Hepatocyte (in vitro differentiated cells): ENCODE measurements around the gene NDUFA8. TPM values are rescaled to one million over a fixed set of nuclear protein-coding genes. Genes with fewer than 3 reads are reported as not detected.
A peak's percentile ranks its signal among the peaks of the same experiment; 100 is the strongest.

Experiments
- DNase-seq: peaks from one replicate; pipeline ENCODE4 v3.0.0-alpha.2; 2016; ENCODE audit warnings: low spot score
- H2AFZ ChIP-seq: fragments of 200-600 bp; sonication (generic); 2 replicates; pipeline ENCODE4 v1.6.0; 2016; ENCODE audit warnings: antibody characterized with exemption, mild to moderate bottlenecking
- H3K27ac ChIP-seq: fragments of 200-600 bp; sonication (generic); 2 replicates; pipeline ENCODE4 v1.5.1; 2016; ENCODE audit warnings: mild to moderate bottlenecking
- H3K27me3 ChIP-seq: fragments of 200-600 bp; sonication (generic); 2 replicates; pipeline ENCODE4 v1.6.1; 2016
- H3K36me3 ChIP-seq: fragments of 200-600 bp; sonication (generic); replicated peaks from 2 replicates; pipeline ENCODE4 v1.5.1; 2016; ENCODE audit warnings: low read depth; ENCODE audit not compliant: insufficient read depth
- H3K4me1 ChIP-seq: fragments of 200-600 bp; sonication (generic); 2 replicates; pipeline ENCODE4 v1.5.1; 2016; ENCODE audit warnings: mild to moderate bottlenecking, moderate library complexity; ENCODE audit not compliant: insufficient read depth
- H3K4me2 ChIP-seq: fragments of 200-600 bp; sonication (generic); 2 replicates; pipeline ENCODE4 v1.6.0; 2016
- H3K4me3 ChIP-seq: fragments of 200-600 bp; sonication (generic); 2 replicates; pipeline ENCODE4 v1.5.1; 2016; ENCODE audit warnings: mild to moderate bottlenecking
- H3K79me2 ChIP-seq: fragments of 200-600 bp; sonication (generic); 2 replicates; pipeline ENCODE4 v1.6.0; 2017; ENCODE audit warnings: mild to moderate bottlenecking
- H3K9me2 ChIP-seq: fragments of 200-600 bp; sonication (generic); replicated peaks from 2 replicates; pipeline ENCODE4 v1.6.0; 2017; ENCODE audit warnings: mild to moderate bottlenecking; ENCODE audit not compliant: insufficient read depth
- H3K9me3 ChIP-seq: fragments of 200-600 bp; sonication (generic); 2 replicates; pipeline ENCODE4 v1.5.1; 2016; ENCODE audit warnings: low read depth, mild to moderate bottlenecking
- H4K20me1 ChIP-seq: fragments of 200-600 bp; sonication (generic); 2 replicates; pipeline ENCODE4 v1.6.0; 2016; ENCODE audit warnings: mild to moderate bottlenecking; ENCODE audit not compliant: insufficient read depth, poor library complexity, severe bottlenecking
- EZH2 ChIP-seq: fragments of 200-600 bp; sonication (generic); IDR thresholded peaks from 2 replicates; pipeline ENCODE4 v1.6.1; 2016; ENCODE audit warnings: antibody characterized with exemption, mild to moderate bottlenecking, borderline replicate concordance
- EZH2phosphoT487 ChIP-seq: fragments of 200-600 bp; sonication (generic); IDR thresholded peaks from one replicate; pipeline ENCODE4 v1.6.1; 2018; ENCODE audit warnings: antibody characterized with exemption, mild to moderate bottlenecking, low read depth, moderate library complexity; ENCODE audit not compliant: unreplicated experiment, severe bottlenecking
- WGBS: methylation state at CpG from one replicate; pipeline ENCODE4 v1.1.6; 2016; ENCODE audit warnings: low lambda C conversion rate; ENCODE audit errors: missing lambda C conversion rate; 5-methylcytosine and 5-hydroxymethylcytosine counted together
- polyA plus RNA-seq: library from polyadenylated mRNA; unstranded; fragments of >200 nt; fragmentation: Nextera tagmentation; extraction: Ambion mirVana; gene quantifications from 2 replicates; pipeline ENCODE4 v1.2.1, GENCODE V29; 2016
- total RNA-seq: library from RNA; depleted of rRNA; stranded (reverse); fragments of >200 nt; gene quantifications from 2 replicates; pipeline ENCODE4 v1.2.3, GENCODE V29; 2014
- TF ChIP-seq, protein P1 (sequence below): fragments of 200-600 bp; sonication (generic); IDR thresholded peaks from 2 replicates; pipeline ENCODE4 v1.5.1; 2016; ENCODE audit warnings: antibody characterized with exemption, mild to moderate bottlenecking; ENCODE audit not compliant: poor library complexity

The NDUFA8 gene
- total and polyA plus RNA-seq, 2 experiments from 2014 or later, result 46.4 to 113 TPM

DNA sequence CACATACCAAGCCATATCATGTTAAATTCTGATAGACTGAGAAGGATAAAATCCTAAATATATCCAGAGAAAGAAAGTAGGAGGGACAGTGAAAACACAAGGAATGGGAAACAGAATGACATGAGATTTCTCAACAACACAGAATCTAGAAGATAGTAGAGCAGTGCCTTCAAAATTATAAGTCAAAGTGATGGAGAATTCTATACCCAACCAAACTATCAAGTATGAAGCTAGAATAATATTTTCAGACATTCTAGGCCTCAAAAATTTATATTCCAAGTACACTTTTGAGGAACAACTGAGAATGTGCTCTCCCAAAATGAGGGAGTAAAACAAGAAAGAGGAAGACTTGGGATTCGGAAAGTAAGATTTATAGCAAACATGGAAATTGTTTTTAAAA, 55.6 kb downstream of the NDUFA8 start:
- no peak for DNase-seq
- no peaks in the 10 kb centered on the region for H4K20me1 ChIP-seq
- peaks cover 7% of the 10 kb centered on the region for H3K27me3 ChIP-seq
- 94% methylated on average over 1 of the region's 1 CpG for WGBS
- H3K27ac ChIP-seq, result no peak overlapping the region
- no peak overlapping the region for H3K4me2 ChIP-seq
- H3K79me2 ChIP-seq, result no peaks in the 10 kb centered on the region
- no peaks in the 10 kb centered on the region for H3K9me2 ChIP-seq
- no peaks in the 10 kb centered on the region for H3K9me3 ChIP-seq
- no peaks in the 10 kb centered on the region for H3K36me3 ChIP-seq
- H3K4me1 ChIP-seq, result no peaks in the 10 kb centered on the region
- TF ChIP-seq EZH2 (no peak), EZH2phosphoT487 (no peak)
- TF ChIP-seq, protein P1, sequence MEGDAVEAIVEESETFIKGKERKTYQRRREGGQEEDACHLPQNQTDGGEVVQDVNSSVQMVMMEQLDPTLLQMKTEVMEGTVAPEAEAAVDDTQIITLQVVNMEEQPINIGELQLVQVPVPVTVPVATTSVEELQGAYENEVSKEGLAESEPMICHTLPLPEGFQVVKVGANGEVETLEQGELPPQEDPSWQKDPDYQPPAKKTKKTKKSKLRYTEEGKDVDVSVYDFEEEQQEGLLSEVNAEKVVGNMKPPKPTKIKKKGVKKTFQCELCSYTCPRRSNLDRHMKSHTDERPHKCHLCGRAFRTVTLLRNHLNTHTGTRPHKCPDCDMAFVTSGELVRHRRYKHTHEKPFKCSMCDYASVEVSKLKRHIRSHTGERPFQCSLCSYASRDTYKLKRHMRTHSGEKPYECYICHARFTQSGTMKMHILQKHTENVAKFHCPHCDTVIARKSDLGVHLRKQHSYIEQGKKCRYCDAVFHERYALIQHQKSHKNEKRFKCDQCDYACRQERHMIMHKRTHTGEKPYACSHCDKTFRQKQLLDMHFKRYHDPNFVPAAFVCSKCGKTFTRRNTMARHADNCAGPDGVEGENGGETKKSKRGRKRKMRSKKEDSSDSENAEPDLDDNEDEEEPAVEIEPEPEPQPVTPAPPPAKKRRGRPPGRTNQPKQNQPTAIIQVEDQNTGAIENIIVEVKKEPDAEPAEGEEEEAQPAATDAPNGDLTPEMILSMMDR, result no peak
- H2AFZ ChIP-seq, result no peak overlapping the region
- H3K4me3 ChIP-seq, result no peak overlapping the region

DNA sequence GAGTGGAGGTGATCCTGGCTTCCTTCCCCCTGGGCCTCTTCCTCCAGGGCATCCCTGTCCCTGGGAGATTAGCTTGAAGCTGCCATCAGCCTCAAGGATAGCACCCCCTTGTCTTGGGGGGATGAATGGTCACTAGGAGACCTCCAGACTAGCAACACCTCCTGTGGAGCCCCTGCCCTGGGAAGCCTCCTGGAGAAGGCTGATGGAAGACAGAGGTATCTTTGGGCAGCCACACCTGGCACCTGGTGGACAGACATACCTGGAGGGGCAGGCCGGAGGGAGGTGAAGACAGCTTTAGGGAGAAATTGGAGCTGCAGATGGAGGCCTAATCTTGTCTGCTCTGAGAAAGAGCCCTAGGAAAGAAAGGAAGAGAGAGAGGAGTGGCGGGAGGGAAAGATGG, 57.4 kb downstream of the NDUFA8 start:
- no peak for TF ChIP-seq EZH2phosphoT487
- TF ChIP-seq, protein P1, result no peak
- TF ChIP-seq EZH2, result no peak
- Histone ChIP-seq H3K4me2 (no peak overlapping the region), H2AFZ (no peak overlapping the region), H3K9me2 (no peaks in the 10 kb centered on the region), H3K9me3 (no peaks in the 10 kb centered on the region), H4K20me1 (no peaks in the 10 kb centered on the region), H3K4me3 (no peak overlapping the region), H3K79me2 (no peaks in the 10 kb centered on the region), H3K4me1 (no peaks in the 10 kb centered on the region), H3K36me3 (no peaks in the 10 kb centered on the region), H3K27ac (no peak overlapping the region), H3K27me3 (peaks cover 7% of the 10 kb centered on the region)
- no peak for DNase-seq
- 96% methylated on average over 2 of the region's 2 CpGs for WGBS

DNA sequence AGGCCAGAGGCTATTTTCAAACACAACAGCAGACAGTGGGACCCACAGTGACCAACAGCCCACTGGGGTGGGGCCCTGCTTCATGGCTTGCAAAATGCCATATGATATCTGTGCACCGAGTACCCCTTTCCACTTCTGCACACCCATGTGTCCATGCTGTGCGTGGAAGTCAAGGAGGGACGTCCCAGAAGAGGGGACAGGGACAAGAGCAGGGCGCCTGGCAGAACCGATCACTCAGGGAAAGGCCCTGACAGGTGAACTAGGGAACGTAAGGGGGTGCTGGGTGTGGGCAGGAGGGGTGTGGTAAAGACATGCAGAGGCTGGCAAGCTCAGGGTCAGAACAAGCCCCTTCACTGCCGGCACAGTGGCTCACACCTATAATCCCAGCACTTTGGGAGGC, 58.8 kb downstream of the NDUFA8 start:
- Histone ChIP-seq H3K27me3 (peaks cover 11% of the 10 kb centered on the region), H3K9me2 (no peaks in the 10 kb centered on the region), H3K4me1 (no peaks in the 10 kb centered on the region), H4K20me1 (no peaks in the 10 kb centered on the region), H3K79me2 (no peaks in the 10 kb centered on the region), H3K4me3 (no peak overlapping the region), H2AFZ (no peak overlapping the region), H3K4me2 (no peak overlapping the region), H3K9me3 (no peaks in the 10 kb centered on the region), H3K27ac (no peak overlapping the region), H3K36me3 (no peaks in the 10 kb centered on the region)
- DNase-seq, result no peak
- no peak for TF ChIP-seq EZH2phosphoT487
- no peak for TF ChIP-seq EZH2
- TF ChIP-seq, protein P1, result no peak
- WGBS, result 90% methylated on average over 7 of the region's 7 CpGs

DNA sequence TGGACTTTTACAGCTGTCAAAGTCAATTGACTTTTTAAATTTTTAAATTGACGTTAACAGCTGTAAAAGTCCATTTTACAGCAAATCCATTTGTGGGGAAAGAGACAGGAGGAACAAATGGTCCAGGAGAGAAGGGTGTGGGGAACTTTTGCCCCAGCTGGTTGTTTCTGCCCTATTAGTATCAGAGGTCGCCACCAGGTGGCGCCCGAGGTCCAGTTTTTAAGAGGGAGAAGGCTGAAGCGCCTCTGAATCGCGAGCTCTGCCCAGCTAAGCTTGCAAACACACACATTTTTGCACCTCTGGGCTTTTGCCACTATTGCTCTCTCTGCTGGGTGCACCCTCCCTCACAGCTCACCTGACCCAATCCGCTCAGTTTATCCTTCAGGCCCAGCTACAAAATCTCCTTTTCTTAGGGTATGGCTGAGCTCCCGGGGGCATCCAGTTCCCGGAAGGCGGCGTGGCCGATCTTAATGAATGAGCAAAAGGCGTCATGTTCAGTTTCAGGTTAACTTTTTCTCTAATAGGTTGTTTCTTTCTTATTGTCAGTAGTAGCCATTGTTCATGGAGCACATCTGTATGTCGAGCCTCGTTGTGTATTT, 60.2 kb downstream of the NDUFA8 start:
- Histone ChIP-seq H3K79me2 (no peaks in the 10 kb centered on the region), H4K20me1 (no peaks in the 10 kb centered on the region), H3K27me3 (peaks cover 16% of the 10 kb centered on the region), H3K4me2 (peak overlapping the region; percentile 42), H3K9me2 (no peaks in the 10 kb centered on the region), H3K9me3 (no peaks in the 10 kb centered on the region), H3K4me3 (no peak overlapping the region), H3K4me1 (no peaks in the 10 kb centered on the region), H3K27ac (no peak overlapping the region), H2AFZ (no peak overlapping the region), H3K36me3 (no peaks in the 10 kb centered on the region)
- TF ChIP-seq EZH2, result no peak
- TF ChIP-seq, protein P1, result peak; percentile 83
- peak; percentile 93 for DNase-seq
- 41% methylated on average over 16 of the region's 16 CpGs for WGBS
